PC-3 (cell line): ENCODE results near the gene PLIN3.
"Not testable (repeated sequence)": the region's sequence is repeated elsewhere in the genome, so short reads cannot be mapped to it uniquely, and the experiment has no call there.

ENCODE experiments used
- CTCF ChIP-seq: fragments of 300-600 bp; sonication (generic); conservative IDR thresholded peaks from 2 replicates; pipeline ENCODE4 v1.5.1; 2017; ENCODE audit warnings: antibody characterized with exemption, low read depth, mild to moderate bottlenecking, low read length
- EZH2 ChIP-seq: fragments of 300-600 bp; sonication (generic); IDR thresholded peaks from one replicate; pipeline ENCODE4 v1.6.1; 2017; ENCODE audit warnings: antibody characterized with exemption, mild to moderate bottlenecking, low read length; ENCODE audit not compliant: unreplicated experiment

- not testable (repeated sequence) for TF ChIP-seq CTCF, EZH2
Observed at GRCh38 chr19:4882874-4883273, 15.4 kb upstream of the PLIN3 start.
